Astrocyte (in vitro differentiated cells and primary cell): ENCODE measurements around the gene TMEM129. TPM values are rescaled to one million over a fixed set of nuclear protein-coding genes. Genes with fewer than 3 reads are reported as not detected.

Experiments
- DNase-seq: peaks from one replicate; pipeline ENCODE4 v3.0.0-alpha.2; 2010; ENCODE audit warnings: low read depth
- FAIRE-seq: peaks from 2 replicates; lab custom pipeline; 2011; peaks lifted over from hg19 to GRCh38; lab: Jason Lieb, UNC
- H2AFZ ChIP-seq: 2 replicates; pipeline ENCODE4 v1.6.0; 2012; ENCODE audit warnings: low read depth, low read length, inconsistent platforms
- H3K27ac ChIP-seq: 2 replicates; pipeline ENCODE4 v1.5.1; 2011; ENCODE audit warnings: low read depth, low read length, inconsistent platforms
- H3K27me3 ChIP-seq: 2 replicates; pipeline ENCODE4 v1.6.0; 2011; ENCODE audit warnings: low read length, inconsistent platforms; ENCODE audit not compliant: insufficient read depth
- H3K36me3 ChIP-seq: 2 replicates; pipeline ENCODE4 v1.5.1; 2011; ENCODE audit warnings: low read length, inconsistent platforms; ENCODE audit not compliant: insufficient read depth
- H3K4me1 ChIP-seq: 2 replicates; pipeline ENCODE4 v1.5.1; 2011; ENCODE audit warnings: low read length, inconsistent platforms; ENCODE audit not compliant: insufficient read depth
- H3K4me2 ChIP-seq: 2 replicates; pipeline ENCODE4 v1.6.0; 2012; ENCODE audit warnings: low read length, inconsistent platforms
- H3K4me3 ChIP-seq: 2 replicates; pipeline ENCODE4 v1.5.1; 2011; ENCODE audit warnings: low read depth, mild to moderate bottlenecking, low read length, inconsistent platforms; ENCODE audit not compliant: insufficient read depth
- H3K79me2 ChIP-seq: 2 replicates; pipeline ENCODE4 v1.6.0; 2012; ENCODE audit warnings: mild to moderate bottlenecking, low read length, inconsistent platforms; ENCODE audit not compliant: insufficient read depth
- H3K9ac ChIP-seq: 2 replicates; pipeline ENCODE4 v1.6.0; 2012; ENCODE audit warnings: mild to moderate bottlenecking, low read length, inconsistent platforms
- H3K9me3 ChIP-seq: 2 replicates; pipeline ENCODE4 v1.5.1; 2012; ENCODE audit warnings: low read depth, mild to moderate bottlenecking, low read length, inconsistent platforms; ENCODE audit not compliant: insufficient read depth
- H4K20me1 ChIP-seq: 2 replicates; pipeline ENCODE4 v1.6.0; 2012; ENCODE audit warnings: low read length, inconsistent platforms; ENCODE audit not compliant: insufficient read depth
- H3K27ac Mint-ChIP-seq: one replicate; pipeline ENCODE4 v1.8.0; 2021; ENCODE audit warnings: mild to moderate bottlenecking, mixed read lengths; ENCODE audit not compliant: unreplicated experiment
- H3K27me3 Mint-ChIP-seq: one replicate; pipeline ENCODE4 v1.8.0; 2021; ENCODE audit warnings: low read depth, mixed read lengths; ENCODE audit not compliant: unreplicated experiment
- H3K36me3 Mint-ChIP-seq: one replicate; pipeline ENCODE4 v1.8.0; 2021; ENCODE audit warnings: low read depth, mixed read lengths; ENCODE audit not compliant: unreplicated experiment
- H3K4me1 Mint-ChIP-seq: one replicate; pipeline ENCODE4 v1.8.0; 2021; ENCODE audit warnings: low read depth, mixed read lengths; ENCODE audit not compliant: unreplicated experiment
- H3K4me3 Mint-ChIP-seq: one replicate; pipeline ENCODE4 v1.8.0; 2021; ENCODE audit warnings: mild to moderate bottlenecking, moderate library complexity, mixed read lengths; ENCODE audit not compliant: unreplicated experiment
- H3K9me3 Mint-ChIP-seq: one replicate; pipeline ENCODE4 v1.8.0; 2021; ENCODE audit warnings: mild to moderate bottlenecking, mixed read lengths; ENCODE audit not compliant: unreplicated experiment
- CTCF ChIP-seq: IDR thresholded peaks from 2 replicates; pipeline ENCODE4 v1.5.1; 2011; ENCODE audit warnings: low read depth, mild to moderate bottlenecking, inconsistent platforms, low read length, moderate library complexity; ENCODE audit not compliant: insufficient read depth
- EZH2 ChIP-seq: IDR thresholded peaks from 2 replicates; pipeline ENCODE4 v1.6.1; 2012; ENCODE audit warnings: mild to moderate bottlenecking, low read length, inconsistent platforms; ENCODE audit not compliant: insufficient read depth
- total RNA-seq: library from RNA; stranded (reverse); gene quantifications from 2 replicates; pipeline ENCODE4 v1.2.1, GENCODE V29; 2021

TMEM129 gene
- total RNA-seq, 1 donor from 2014 or later: 26.8 TPM

DNA sequence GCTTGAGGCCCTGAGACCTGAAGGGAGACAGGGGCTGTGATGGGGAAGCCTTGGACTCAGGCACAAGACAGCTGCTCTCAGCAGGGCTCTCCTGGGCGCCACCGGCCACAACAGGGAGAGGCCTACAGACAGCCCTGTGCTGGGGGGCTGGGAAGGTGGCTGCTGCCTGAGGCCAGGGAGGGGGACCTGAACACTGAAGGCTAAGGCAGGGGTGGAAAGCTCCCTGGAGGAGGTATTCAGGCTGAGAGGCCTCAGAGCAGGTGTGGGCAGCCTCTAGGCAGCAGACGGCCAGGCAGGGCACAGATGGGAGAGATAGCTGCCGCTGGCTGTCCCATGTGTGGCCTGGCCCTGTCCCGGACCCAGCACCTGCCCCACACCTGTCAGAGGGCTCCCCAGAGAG lies 33.2 kb upstream of the TMEM129 start:
- DNase-seq (no peak), FAIRE-seq (no peak)
- H3K4me3 ChIP-seq: no peak overlapping the region
- H3K4me1 Mint-ChIP-seq: no peaks in the 10 kb centered on the region
- no peak overlapping the region for H3K9ac ChIP-seq
- H3K36me3 Mint-ChIP-seq: no peaks in the 10 kb centered on the region
- no peak overlapping the region for H3K4me2 ChIP-seq
- no peaks in the 10 kb centered on the region for H4K20me1 ChIP-seq
- no peaks in the 10 kb centered on the region for H3K4me1 ChIP-seq
- no peaks in the 10 kb centered on the region for H3K27me3 ChIP-seq
- TF ChIP-seq EZH2 (no peak), CTCF (no peak)
- no peak overlapping the region for H2AFZ ChIP-seq
- H3K27ac Mint-ChIP-seq: no peak overlapping the region
- H3K9me3 Mint-ChIP-seq: no peaks in the 10 kb centered on the region
- no peaks in the 10 kb centered on the region for H3K9me3 ChIP-seq
- no peak overlapping the region for H3K4me3 Mint-ChIP-seq
- H3K27me3 Mint-ChIP-seq: peaks cover 3% of the 10 kb centered on the region
- H3K36me3 ChIP-seq: no peaks in the 10 kb centered on the region
- H3K79me2 ChIP-seq: no peaks in the 10 kb centered on the region
- no peak overlapping the region for H3K27ac ChIP-seq

GRCh38 chr4:1753697-1754311 lies 32.7 kb upstream of the TMEM129 start:
- no peaks in the 10 kb centered on the region for H3K9me3 Mint-ChIP-seq
- peaks cover 3% of the 10 kb centered on the region for H3K27me3 Mint-ChIP-seq
- Histone ChIP-seq H3K4me1 (no peaks in the 10 kb centered on the region), H3K9ac (no peak overlapping the region), H3K27me3 (no peaks in the 10 kb centered on the region), H3K36me3 (no peaks in the 10 kb centered on the region), H3K4me3 (no peak overlapping the region), H3K4me2 (no peak overlapping the region), H3K79me2 (no peaks in the 10 kb centered on the region), H2AFZ (no peak overlapping the region), H3K9me3 (no peaks in the 10 kb centered on the region), H3K27ac (no peak overlapping the region), H4K20me1 (no peaks in the 10 kb centered on the region)
- H3K4me3 Mint-ChIP-seq: no peak overlapping the region
- FAIRE-seq: no peak
- no peak for DNase-seq
- no peak overlapping the region for H3K27ac Mint-ChIP-seq
- no peak for TF ChIP-seq CTCF
- no peak for TF ChIP-seq EZH2
- H3K36me3 Mint-ChIP-seq: no peaks in the 10 kb centered on the region
- H3K4me1 Mint-ChIP-seq: no peaks in the 10 kb centered on the region

DNA sequence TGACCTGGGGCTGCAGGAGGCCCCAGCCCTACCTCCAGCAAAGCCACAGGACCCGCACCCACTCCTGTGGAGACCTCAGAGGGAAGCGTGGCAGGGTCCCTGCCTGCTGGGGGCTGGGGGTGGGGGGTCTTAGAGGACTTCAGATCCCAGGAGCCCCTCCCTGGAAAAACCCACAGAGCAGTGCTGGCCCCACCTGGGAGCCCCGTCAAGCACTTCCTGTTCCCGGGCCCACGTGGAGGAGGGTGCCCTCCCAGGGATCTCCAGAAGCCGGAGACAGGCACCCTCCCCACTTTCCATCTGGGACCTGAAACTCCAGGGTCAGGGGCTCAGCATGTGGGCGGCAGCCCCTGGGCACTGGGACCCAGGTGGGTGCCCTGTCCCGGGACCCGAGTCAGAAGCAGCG lies 32.2 kb upstream of the TMEM129 start:
- H3K27me3 Mint-ChIP-seq: peaks cover 3% of the 10 kb centered on the region
- FAIRE-seq (no peak), DNase-seq (no peak)
- H3K4me1 Mint-ChIP-seq: no peaks in the 10 kb centered on the region
- H3K4me1 ChIP-seq: no peaks in the 10 kb centered on the region
- no peak overlapping the region for H3K9ac ChIP-seq
- H3K36me3 ChIP-seq: no peaks in the 10 kb centered on the region
- no peaks in the 10 kb centered on the region for H3K9me3 Mint-ChIP-seq
- H3K36me3 Mint-ChIP-seq: no peaks in the 10 kb centered on the region
- H3K4me2 ChIP-seq: no peak overlapping the region
- no peaks in the 10 kb centered on the region for H3K79me2 ChIP-seq
- H3K9me3 ChIP-seq: no peaks in the 10 kb centered on the region
- H3K27ac ChIP-seq: no peak overlapping the region
- no peak for TF ChIP-seq CTCF
- TF ChIP-seq EZH2: no peak
- no peak overlapping the region for H3K4me3 ChIP-seq
- no peak overlapping the region for H3K4me3 Mint-ChIP-seq
- H3K27ac Mint-ChIP-seq: no peak overlapping the region
- no peak overlapping the region for H2AFZ ChIP-seq
- H3K27me3 ChIP-seq: no peaks in the 10 kb centered on the region
- H4K20me1 ChIP-seq: no peaks in the 10 kb centered on the region
